GM21526 (cell line): ENCODE results near the gene ACER1.
"Not testable (repeated sequence)": the region's sequence is repeated elsewhere in the genome, so short reads cannot be mapped to it uniquely, and the experiment has no call there.

Experiments
- ATAC-seq: cut with Tn5 transposase; IDR thresholded peaks from one replicate; pipeline ENCODE4 v1.9.1; 2021; ENCODE audit warnings: moderate library complexity; ENCODE audit not compliant: unreplicated experiment, low FRiP score

The ACER1 gene

DNA sequence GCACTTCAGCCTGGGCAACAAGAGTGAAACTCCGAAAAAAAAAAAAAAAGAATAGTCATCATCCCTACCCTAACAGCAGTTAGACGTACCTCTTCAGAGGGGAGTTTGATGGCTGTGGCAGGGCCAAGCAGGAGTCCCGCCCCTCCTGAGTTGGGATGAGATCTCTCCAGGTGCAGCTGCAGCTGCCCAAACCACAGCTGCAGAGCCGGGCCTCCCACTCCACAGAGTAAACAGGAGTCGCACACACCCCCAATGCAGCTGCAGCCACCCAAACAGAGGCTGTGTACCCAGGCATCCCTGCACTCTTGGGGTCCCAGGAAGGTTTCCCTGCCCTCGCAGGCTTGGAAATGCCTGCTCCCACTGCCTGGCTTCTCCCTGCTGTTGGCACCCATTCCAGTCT lies 36.2 kb downstream of the ACER1 start:
- ATAC-seq: no peak

DNA sequence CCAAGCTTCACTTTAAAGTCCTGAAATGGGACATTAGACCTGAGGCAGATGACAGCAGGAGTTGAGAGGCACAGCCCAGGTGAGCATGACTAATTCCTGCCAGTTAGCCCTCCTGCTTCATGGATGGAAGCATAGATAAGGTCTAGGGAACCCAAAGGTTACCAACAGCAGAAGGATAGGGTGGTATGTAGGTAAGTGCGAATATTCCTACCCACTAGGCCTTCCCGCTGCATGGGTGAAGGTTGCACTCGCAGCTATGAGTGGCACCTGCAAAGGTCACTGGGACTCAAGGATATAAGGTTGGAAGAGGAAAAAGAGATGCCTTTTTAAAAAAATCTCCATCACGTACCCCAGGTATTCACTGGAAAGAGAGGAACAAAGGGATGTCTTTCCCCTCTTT lies 41.4 kb downstream of the ACER1 start:
- ATAC-seq: no peak

DNA sequence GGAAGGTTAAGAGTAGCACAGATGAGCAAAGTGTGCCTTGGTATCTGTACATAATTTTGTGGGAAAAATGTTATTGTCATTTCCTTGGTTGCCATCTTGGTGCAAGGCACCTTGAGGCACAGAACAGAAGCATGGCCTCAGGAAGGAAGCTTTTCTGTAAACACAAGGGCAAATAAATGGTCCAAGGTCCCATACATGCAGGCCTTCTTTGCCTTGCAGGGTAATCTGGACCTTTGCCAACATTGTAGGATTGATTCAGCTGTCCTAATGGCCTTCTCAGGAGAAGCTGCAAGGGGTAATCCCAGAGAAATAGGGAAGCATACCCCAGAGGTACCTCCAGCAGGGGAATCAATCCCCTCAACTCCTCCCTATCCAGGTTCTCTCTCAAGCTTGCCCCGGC lies 44.7 kb downstream of the ACER1 start:
- no peak for ATAC-seq

DNA sequence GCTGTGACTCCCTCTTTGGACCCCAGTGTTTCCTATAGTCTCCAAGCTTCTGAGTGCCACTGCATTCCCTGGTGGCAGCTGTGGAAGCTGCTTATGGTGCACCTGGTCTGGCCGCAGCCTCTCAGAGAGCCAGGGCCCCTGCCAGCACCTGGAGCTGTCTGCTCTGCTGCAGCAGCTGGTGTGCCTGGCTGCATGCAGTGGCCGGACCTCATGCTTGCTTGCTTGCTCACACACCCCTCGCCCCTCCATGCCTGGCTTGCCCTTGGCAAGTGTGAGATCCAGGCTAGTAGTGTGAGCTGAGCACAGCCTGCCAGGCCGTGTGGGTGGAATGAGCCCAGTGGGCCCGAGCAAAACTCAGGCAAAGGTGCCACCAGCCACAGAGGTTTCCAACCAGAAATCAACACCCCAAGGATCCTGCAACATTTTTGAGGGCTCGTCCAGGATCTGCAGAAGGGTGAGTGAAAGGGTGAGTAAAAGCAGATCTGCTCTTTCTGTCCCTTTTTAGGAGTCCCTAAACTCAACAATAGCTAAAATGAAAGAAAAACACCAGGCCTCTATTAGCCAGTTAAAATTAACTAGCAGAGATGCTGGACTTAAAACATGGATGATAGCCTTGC lies 46.0 kb downstream of the ACER1 start:
- ATAC-seq: no peak

DNA sequence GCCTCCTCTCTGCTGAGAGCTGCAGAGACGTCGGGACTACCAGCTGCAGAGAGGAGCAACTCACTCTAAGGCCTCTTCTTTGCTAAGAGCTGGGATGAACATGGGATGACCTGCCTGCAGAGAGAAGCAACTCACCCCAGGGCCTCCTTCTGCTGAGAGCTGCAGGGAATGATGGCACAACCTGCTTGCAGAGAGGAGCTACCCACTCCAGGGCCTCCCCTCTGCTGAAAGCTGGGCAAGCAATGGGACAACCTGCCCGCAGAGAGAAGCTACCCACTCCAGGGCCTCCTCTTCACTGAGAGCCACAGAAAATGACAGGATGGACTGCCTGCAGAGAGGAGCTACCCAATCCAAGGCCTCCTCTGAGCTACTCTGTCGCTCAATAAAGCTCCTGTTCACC lies 46.7 kb downstream of the ACER1 start:
- ATAC-seq: no peak

DNA sequence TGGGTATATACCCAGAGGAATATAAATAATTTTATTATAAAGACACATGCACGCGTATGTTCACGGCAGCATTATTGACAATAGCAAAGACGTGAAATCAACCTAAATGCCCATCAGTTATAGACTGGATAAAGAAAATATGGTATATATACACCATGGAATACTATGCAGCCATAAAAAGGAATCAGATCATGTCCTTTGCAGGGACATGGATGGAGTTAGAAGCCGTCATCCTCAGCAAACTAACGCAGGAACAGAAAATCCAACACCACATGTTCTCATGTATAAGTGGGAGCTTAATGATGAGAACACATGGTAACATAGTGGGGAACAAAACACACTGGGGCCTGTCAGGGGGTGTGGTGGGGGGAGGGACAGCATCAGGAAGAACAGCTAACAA lies 51.0 kb downstream of the ACER1 start:
- ATAC-seq: not testable (repeated sequence)

DNA sequence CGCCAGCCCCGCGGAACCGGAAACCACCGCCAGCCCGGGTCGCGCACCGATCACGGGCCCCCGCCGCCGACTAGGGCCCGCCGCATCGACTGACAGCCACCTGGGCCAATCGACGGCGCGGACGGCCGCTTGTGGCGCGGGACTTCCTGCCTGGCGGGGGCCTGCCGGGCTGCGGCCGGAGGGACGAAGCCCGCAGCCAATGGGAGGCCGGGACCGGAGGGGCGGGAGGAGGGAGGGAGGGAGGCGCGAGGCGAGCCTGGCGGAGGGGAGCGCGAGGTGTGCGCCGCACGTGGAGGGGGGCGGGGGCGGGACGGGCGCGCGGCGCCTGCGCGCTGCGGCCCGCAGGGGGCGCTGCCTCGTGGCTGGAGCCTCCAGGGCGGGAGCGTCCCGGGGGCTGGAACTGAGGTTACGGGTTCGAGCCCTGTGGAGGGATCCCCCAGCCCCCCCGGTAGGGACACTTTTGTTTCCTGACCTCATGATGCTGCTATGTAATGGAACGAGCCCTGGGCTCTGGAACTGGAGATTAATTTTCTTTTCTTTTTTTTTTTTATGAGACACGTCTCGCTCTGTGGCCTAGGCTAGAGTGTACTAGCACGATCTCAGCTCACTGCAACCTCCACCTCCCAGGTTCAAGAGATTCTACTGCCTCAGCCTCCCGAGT lies 53.4 kb downstream of the ACER1 start, which contains the start of gene MLLT1:
MLLT1 (minus strand) TSS at position 45 of the 661 bp plus-strand sequence. CDS start 191 bp downstream, outside the sequence.
- peak; percentile 77 for ATAC-seq

DNA sequence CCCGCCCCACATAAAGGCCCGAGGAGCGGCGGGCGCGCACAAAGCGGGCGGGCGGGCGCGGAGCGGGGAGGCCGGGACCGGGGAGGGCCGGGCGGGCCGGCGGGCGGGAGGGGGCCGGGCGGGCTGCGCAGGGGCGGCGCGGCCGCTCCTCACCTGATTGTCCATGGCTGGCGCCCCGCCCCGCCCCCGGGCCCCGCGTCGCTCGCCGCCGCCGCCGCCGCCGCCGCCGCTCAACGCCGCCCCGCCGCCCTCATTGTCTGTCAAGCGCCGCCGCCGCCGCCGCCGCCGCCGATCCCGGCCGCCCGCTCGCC lies 53.8 kb downstream of the ACER1 start:
- no peak for ATAC-seq

DNA sequence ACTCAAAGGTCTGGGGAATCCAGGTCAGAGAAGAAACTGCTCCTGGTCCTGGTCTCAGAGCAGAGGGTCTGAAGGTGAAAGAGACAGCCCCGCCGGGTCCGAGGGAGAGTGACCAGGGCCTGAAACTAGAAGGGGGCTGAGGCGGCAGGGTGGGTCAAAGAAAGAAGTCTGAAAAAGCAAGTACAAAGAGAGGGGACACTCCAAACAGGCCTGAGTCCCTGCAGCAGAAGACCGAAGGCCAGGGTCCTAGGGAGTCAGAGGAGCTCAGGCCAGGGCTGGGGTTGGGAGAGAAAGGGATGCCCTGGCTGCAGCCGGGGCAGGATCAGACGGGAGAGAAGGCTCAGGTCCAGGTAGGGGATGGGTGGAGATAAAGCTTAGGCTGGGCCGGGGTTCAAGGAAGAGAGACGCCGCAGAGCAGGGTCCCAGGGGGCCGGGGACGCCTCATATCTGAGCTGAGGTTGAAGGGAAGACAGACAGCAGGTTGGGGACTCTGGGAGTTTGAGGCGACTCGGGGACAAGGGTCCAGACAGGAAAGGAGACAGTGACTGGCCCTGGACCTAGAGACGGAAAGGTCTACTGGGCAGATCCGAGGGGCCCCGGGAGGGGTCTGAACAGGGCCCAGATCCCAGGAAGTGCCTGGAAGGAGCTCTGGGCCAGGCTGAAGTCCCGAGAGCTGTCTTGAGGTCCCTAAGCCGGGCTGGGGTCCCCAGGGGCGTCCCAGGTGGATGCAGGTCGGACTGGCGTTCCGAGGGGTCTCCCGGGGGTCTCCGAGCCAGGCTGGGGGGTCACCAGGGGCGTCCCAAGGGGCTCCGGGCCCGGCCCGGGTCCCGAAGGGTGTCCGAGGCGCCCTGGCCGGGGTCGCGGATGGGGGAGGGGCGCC lies 54.4 kb downstream of the ACER1 start:
- ATAC-seq: peak; percentile 10

DNA sequence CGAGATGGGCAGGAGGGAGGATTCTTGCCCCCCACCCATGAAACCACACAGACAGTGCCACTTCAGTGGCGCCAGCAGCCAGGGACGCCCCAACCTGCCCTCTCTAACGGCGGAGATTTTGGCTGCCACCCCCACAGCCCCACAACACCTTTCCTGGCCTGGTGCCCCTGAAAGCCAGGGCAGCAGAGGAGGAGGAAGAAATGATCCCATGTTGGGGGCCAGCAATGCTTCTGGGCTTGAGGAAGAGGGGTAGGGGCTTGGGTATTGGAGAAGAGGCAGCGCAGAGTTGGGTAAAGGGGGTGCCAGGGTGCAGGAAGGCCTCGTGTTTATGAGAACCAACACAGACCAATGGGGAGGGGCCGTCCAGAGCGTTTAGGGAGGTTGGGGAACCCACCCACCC lies 55.4 kb downstream of the ACER1 start:
- no peak for ATAC-seq

DNA sequence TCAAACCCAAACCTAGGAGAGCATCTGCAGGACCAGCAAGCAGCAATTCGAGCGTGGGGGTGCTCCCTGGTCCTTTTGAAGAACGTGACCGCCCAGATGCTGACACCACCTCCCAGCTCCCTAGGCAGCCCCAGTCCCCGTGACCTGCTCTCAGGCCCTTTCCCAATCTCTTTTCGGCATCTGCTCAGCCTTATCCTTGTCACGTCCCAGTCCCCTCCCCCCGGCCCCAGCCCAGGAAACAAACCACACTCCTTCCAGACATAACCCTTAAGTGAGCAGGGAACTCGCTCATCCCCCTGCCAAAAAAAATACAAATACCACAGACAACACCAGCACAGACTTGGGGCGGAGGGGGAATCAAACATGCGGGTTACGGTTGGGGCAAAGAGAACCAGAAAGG lies 57.0 kb downstream of the ACER1 start:
- ATAC-seq: no peak

DNA sequence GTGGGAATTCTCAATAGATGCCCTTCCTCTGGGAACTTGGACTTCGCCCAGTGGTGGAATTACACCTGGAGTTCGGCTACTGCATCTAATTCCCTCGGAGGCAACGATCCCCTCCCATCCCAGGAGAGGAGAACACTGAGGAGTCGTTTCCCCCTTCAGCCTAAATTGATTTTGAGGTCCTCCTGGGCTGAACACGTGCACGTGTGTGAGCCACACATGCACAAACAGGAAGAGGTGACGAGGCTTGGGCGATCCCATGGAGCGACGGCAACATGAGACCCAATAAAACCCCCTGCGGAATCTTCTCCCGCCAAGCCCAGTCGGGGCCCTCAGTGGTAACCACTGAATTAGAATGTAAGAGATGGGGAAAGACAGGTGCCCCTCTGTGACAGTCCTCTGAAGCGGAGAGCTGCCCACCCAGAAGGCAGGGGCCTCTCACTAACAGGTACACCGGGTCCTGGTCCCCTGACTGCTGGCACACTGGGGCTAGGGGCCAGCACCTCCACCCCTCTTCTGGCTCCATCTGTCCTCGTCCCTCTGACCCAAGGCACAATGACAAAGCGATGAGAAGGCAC lies 58.2 kb downstream of the ACER1 start:
- ATAC-seq: no peak

DNA sequence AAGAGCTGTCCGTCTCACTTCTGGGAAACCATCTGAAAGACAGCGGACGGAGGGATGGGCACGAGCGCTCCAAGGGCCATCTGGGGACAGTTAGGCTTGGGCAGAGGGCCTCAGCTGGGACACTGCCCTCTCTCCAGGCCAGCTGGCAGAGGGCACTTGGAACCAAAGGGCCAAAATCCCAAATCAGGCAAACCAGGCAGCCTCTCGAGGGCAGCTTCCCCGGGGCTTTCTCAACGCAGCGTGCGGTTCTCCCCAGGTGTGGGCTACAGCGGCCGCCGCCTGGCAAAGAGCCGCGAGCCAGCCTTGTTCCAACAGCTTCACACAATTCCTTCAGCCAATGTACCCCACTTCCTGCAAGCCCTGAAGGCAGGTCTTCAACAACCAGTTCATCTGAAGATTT lies 58.7 kb downstream of the ACER1 start:
- no peak for ATAC-seq

DNA sequence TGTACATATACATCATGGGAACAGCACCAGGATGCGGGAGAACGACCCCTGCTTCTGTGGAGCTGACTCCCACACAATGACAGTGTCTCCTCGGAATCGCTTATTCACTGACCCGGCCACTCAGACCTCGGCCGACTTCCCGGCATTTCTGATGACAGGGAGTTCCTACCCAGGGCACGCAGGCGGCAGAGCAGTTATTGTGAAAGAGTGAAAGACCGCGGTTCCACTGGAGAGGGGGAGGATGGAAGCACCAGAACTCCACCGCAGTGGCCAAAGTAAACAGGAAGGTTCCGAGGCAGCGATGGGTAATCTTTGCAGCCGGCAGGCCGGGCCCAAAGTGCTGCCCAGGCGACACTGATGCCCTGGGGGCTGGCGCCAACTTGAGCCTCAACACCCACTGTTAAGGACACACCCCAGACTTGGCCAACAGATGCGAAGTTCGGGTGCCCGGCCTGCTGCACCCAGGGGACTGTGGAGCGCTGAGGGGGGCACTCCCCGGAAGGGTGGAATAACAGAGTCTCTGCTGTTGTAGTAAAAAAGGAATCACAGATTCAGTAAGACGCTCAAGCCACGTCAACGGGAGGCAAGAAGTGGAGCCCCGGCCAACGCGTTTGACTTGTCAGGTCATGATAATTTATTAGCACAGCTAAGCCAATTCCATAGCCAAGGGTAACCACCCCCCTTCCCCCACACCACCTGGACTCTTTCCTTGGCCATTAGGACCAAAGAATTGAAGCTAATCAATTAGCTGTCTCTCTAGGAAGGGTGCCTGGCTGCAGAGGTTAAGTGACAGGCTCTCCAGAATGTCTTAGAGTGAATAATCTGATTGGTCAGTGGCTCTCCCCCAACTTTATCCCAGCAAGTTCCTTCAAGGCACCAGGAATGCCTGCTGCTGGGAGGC lies 59.5 kb downstream of the ACER1 start:
- ATAC-seq: no peak

DNA sequence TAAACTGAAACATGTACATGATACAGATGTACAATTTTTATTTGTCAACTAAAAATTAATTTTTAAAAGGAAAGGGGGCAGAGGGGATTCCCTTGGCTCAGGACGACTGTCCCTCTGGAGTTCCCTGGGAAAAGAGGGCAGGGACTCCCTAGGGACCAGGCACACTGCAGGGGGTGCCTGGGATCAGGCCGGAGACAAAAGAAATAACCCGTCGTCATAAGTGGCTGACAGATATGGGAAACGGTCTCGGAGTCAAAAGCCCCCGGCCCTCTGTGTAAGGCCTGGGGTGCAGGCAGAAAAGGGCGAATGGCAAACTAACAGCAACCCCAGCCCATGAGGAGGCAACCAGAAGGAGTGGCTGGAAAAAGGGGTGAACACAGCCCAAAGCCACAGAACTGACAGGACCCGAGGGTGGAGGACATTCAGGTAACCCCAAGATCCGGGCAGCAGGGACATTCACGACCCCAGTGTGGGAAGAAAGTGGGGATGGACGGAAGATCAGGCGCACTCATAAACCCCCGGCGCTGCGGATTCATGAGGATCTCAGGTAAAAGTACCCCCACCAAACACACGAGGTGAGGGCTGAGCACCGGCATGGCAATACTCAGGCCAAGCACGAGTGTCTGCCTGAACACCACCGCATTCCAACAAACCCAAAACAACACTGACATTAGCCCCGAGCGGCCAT lies 60.4 kb downstream of the ACER1 start:
- ATAC-seq: no peak

DNA sequence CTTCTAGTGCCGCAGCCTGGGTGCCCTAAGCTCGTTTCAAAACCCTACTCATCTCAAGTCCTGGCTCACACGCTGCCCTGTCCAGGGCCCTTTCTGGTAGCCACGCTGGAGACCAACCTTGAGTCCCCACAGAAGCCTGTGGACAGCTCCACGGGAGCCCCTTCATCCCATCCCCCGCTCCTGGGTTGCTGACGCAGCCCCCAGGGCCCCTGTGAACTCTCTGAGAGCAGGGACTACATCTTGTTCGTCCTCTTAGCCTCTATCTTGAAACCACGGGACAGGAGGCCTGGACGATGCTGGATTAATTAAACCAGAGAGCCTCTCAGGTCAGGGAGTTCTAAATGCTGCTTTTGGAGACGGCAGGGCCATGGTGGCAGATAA lies 61.0 kb downstream of the ACER1 start:
- ATAC-seq: no peak

DNA sequence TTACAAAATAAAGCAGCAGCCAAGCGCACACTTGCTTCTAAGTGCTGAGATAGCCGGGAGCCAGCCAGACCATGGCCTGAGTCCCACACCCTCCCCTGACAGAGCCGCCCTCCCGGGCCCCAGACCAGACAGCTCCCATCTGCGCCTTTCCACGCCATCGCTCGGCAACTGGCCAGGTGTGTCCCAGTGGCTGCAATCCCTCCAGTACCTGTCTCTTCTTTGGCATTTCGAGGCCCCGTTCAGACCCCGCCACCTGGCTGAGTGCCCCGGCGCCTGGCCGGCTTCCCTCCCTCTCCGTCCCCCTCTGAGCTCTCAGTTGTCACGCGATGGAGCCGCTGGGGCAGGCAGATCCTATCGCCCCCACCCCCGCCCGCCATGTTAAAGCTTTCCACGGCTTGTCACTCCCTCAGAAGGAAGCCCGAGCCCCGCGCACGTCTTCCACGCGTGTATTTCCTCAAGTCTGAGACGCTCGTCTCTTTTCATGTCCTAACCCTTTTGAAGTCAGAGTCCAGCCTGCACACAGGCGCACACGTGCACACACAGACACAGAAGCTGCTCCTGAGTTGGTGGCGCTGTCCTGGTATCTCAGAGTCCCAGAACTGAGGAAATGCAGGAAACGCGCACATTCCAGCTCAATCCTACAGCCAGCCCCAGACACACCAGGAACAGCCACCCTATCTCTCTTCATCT lies 61.5 kb downstream of the ACER1 start:
- ATAC-seq: no peak

DNA sequence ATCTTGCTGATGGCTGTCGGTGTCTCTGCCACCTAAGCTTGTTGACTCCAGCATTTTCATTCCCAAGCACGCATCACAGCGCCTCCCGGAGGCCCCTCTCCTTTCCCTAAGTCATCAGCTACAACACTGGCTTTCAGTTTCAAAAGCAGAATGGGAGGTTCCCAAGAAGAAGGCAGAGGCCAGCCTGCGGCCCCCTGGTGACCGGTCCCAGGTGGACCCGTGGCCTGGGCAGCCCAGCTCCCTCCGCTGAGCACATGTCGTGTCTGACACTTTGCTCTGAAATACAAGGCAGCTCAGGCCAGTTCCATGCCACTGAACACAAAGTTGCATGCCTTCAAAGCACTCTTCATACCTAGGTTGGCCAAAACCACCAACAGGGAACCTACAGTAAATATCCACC lies 62.2 kb downstream of the ACER1 start:
- ATAC-seq: no peak

DNA sequence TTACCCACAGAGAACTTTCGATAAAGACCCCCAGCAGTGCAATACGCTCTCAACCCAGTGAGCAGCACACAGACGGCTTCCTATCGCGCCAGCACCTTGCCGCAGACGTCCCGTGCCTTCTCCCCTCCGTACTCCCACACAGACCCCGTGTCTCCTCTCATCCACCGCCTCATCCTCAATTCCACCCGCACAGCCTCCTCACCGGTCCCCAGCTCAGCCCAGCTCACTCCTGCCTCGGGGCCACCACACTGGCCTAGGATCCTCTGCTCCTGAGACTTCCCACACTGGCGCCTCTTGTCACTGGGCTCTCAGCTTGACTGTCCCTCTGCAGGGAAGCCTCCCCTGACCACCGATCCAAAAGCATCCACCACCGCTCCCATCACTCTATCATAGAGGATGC lies 62.6 kb downstream of the ACER1 start:
- no peak for ATAC-seq
